ENCODE measurements around the gene FAM107B.

Gene FAM107B

GRCh38 chr10:14478201-14478600 is 296.5 kb downstream of the FAM107B start:
- no peak for DNase-seq

GRCh38 chr10:14477408-14477710 is 297.3 kb downstream of the FAM107B start:
- DNase-seq, result no peak

GRCh38 chr10:14476641-14477407 is 297.9 kb downstream of the FAM107B start:
- no peak for DNase-seq

DNA sequence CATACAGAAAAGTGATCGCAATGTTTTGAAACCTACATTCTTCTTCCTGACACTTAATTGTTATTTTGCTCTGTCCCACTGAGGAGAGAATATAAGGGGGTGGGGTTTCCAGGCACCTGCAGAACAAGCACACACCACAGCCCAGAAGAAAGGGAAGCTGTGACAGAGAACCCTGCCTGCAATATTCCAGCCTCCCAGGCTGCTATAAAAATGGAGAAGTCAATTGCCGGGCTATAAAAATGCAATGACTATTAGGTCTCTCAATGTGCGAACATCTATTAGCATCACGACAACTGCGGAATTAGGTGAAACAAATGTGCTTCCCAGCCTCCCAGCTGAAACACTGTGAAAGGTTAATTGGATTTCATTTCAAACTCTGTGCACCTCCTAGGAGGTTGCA is 298.7 kb downstream of the FAM107B start:
- DNase-seq, result no peak

GRCh38 chr10:14474656-14475055 is 300.0 kb downstream of the FAM107B start:
- DNase-seq, result no peak

GRCh38 chr10:14470920-14471319 is 303.8 kb downstream of the FAM107B start:
- no peak for DNase-seq

GRCh38 chr10:14468726-14469125 is 306.0 kb downstream of the FAM107B start:
- no peak for DNase-seq
